Glomerular endothelial cell (primary cell): Measurements from ENCODE around the gene SCG3. TPM values are rescaled to one million over a fixed set of nuclear protein-coding genes. Genes with fewer than 3 reads are reported as not detected.
A peak's percentile ranks its signal among the peaks of the same experiment; 100 is the strongest.

Experiments used
- DNase-seq: peaks from one replicate; pipeline ENCODE4 v3.0.0-alpha.2; 2011; ENCODE audit warnings: low read depth, low spot score; ENCODE audit errors: extremely low read depth
- total RNA-seq: library from RNA; depleted of rRNA; stranded (reverse); fragments of >200 nt; gene quantifications from 2 replicates; pipeline ENCODE4 v1.2.3, GENCODE V29; 2015

The SCG3 gene
- total RNA-seq, 1 donor from 2014 or later = not detected

- no peak for DNase-seq
Observed at GRCh38 chr15:51677452-51677851, 3.9 kb upstream of the SCG3 start.

GRCh38 chr15:51678096-51678495 lies 3.2 kb upstream of the SCG3 start:
- DNase-seq = no peak

GRCh38 chr15:51680321-51680720 lies 982 bp upstream of the SCG3 start:
- no peak for DNase-seq

- no peak for DNase-seq
Observed at GRCh38 chr15:51687565-51687964, 6.3 kb downstream of the SCG3 start.

- DNase-seq = no peak
Observed at GRCh38 chr15:51688863-51689262, 7.6 kb downstream of the SCG3 start.

- no peak for DNase-seq
Observed at GRCh38 chr15:51692154-51692553, 10.9 kb downstream of the SCG3 start.

GRCh38 chr15:51696566-51696965 lies 15.3 kb downstream of the SCG3 start:
- no peak for DNase-seq

GRCh38 chr15:51697163-51697562 lies 15.9 kb downstream of the SCG3 start:
- no peak for DNase-seq

GRCh38 chr15:51699373-51699772 lies 18.1 kb downstream of the SCG3 start:
- DNase-seq = no peak

- no peak for DNase-seq
Observed at GRCh38 chr15:51702710-51703109, 21.4 kb downstream of the SCG3 start.

- DNase-seq = no peak
Observed at GRCh38 chr15:51706291-51706690, 25.0 kb downstream of the SCG3 start.

- DNase-seq = no peak
Observed at GRCh38 chr15:51706926-51707608, 25.8 kb downstream of the SCG3 start.

GRCh38 chr15:51708013-51708412 lies 26.7 kb downstream of the SCG3 start:
- no peak for DNase-seq

GRCh38 chr15:51709031-51709430 lies 27.7 kb downstream of the SCG3 start:
- DNase-seq = no peak

GRCh38 chr15:51714162-51714561 lies 32.9 kb downstream of the SCG3 start:
- no peak for DNase-seq

GRCh38 chr15:51714911-51715310 lies 33.6 kb downstream of the SCG3 start:
- no peak for DNase-seq

GRCh38 chr15:51718219-51718618 lies 36.9 kb downstream of the SCG3 start:
- DNase-seq = no peak

GRCh38 chr15:51718746-51719145 lies 37.4 kb downstream of the SCG3 start:
- DNase-seq = no peak

- no peak for DNase-seq
Observed at GRCh38 chr15:51720201-51720995, 39.1 kb downstream of the SCG3 start.

GRCh38 chr15:51721199-51721960 lies 40.1 kb downstream of the SCG3 start:
- peak; percentile 37 for DNase-seq

- DNase-seq = no peak
Observed at GRCh38 chr15:51724199-51724598, 42.9 kb downstream of the SCG3 start.

- DNase-seq = no peak
Observed at GRCh38 chr15:51724673-51725072, 43.4 kb downstream of the SCG3 start.
